CD4-positive, alpha-beta T cell treated with Interleukin-10 for 1 hour (primary cell): ENCODE measurements around the gene DERA.
"Not testable (repeated sequence)": the region's sequence is repeated elsewhere in the genome, so short reads cannot be mapped to it uniquely, and the experiment has no call there.

Source experiments
- DNase-seq: peaks from one replicate; pipeline ENCODE4 v3.0.0-alpha.2; 2020

DERA gene

DNA sequence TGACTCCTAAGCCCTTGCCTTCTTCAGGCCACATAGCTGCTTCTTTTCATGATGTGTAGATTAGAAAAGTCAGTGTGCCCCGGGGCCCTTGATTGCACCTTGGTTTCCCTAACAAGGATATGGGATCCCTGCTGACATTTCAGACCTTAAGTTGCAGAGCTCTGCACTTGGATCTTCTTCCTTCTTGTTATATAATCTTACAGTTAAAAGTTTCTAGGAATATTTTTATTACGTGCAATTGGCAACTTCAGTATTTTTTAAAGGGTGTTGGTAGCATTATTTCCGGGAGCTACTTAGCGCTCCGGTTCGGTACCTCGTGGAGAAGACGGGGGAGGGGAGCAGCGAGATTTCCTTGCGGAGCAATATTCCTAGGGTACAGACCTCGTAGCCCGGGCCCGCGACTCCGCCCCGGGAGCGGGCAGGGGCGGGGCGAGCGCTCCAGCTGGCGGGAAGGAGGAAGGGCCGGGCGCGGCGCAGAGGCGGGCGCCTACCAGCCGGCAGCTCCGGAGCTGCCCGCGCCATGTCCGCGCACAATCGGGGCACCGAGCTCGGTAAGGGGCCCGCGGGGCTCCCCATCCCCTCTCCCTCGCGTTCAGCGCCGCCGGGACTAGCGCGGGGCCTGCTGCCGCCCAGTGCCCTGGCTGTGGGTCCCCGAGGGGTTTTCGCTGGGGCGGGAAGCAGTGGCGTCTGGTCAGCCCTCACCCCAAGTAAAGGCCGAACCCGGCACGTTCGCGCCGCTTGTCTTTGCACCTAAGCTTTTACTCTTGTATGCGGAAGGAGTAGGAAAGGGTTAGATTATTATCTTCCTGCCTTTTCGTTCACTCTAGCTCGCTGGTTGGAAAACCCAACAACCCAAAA, at the start of gene DERA:
TSS of gene DERA (plus strand) at position 469 of the 858 bp plus-strand sequence. CDS start at position 521, 52 bp downstream.
- DNase-seq: peak; percentile 58

DNA sequence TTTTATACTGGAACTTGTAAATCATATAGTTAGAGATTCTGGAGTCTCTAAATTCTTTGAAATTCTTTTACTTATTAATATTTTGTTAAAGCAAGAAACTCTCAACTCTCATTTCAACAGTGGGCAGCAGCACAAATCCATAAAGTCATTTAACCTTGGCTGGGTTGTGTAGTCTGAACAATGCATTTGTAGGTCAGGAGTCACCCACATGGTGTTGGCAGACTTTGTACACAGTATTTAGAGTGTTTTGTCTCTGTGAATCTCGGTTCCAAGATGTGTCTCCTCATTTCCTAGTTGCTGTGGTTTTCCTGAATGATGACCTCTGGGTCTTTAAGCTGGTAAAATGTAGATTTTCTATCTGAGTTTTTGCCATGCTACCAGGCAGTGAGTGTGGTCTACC, 49.7 kb upstream of the DERA start:
- DNase-seq: no peak

DNA sequence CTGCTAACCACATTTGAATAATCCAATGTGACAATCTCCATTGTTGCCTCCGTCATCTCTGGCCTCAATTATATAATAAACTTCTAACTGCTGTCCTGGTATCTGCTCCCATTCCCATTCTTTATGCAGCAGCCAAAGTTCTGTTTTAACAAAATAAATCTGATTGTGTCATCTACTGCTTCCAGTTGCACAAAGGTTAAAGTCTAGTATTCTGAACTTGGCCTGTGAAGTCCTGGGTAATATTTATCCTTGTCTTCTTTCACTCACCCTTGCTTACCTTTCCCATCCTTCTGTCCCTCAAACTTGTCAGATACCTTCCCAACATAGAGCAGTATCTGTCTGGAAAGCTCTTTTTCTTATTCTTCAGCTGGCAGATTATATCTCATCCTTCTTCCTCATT, 48.3 kb upstream of the DERA start:
- no peak for DNase-seq

DNA sequence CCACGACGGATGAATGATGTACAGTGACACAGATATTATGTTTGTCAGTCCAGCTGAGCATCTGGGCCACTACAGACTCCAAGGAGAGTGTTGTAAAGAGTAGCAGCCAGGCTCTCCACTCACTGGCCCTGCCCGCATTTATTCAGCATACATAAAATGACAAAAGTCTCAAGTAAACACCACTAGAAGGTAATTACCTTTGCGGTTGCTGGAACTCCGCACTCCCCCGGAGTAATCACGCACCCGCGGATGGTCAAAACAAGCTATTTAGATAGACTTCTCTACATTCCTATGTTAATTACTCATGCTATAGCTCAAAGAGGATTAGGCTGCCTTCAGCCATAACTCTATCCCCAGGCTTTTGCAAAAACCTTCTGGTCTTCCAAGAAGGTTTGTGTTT, 47.8 kb upstream of the DERA start:
- DNase-seq: no peak

GRCh38 chr12:15863984-15864383, 47.1 kb upstream of the DERA start:
- no peak for DNase-seq

DNA sequence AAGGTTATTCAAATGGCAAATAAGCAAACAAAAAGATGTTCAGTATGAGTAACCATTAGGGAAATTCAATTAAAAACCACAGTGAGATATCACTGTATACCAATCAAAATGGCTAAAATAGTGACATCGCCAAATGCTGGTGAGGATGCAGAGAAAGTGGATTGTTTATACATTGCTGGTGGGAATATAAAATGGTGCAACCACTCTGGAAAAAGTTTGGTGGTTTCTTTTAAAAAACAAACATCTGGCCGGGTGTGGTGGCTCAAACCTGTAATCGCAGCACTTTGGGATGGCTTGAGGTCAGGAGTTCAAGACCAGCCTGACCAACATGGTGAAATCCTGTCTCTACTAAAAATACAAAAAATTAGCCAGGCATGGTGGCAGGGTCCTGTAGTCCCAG, 42.9 kb upstream of the DERA start:
- no peak for DNase-seq

GRCh38 chr12:15873556-15873955, 37.6 kb upstream of the DERA start:
- DNase-seq: no peak

DNA sequence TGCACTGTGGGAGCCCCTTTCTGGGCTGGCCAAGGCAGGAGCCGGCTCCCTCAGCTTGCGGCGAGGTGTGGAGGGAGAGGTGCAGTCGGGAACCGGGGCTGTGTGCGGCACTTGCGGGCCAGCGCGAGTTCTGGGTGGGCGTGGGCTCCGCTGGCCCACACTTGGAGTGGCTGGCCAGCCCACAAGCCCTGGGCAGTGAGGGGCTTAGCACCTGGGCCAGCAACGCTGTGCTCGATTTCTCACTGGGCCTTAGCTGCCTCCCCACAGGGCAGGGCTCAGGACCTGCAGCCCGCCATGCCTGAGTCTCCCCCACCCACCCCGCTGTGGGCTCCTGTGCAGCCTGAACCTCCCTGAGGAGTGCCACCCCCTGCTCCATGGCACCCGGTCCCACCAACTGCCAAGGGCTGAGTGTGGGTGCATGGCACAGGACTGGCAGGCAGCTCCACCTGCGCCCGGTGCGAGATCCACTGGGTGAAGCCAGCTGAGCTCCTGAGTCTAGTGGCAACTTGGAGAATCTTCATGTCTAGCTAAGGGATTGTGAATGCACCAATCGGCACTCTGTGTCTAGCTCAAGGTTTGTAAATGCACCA, 36.5 kb upstream of the DERA start:
- DNase-seq: not testable (repeated sequence)

DNA sequence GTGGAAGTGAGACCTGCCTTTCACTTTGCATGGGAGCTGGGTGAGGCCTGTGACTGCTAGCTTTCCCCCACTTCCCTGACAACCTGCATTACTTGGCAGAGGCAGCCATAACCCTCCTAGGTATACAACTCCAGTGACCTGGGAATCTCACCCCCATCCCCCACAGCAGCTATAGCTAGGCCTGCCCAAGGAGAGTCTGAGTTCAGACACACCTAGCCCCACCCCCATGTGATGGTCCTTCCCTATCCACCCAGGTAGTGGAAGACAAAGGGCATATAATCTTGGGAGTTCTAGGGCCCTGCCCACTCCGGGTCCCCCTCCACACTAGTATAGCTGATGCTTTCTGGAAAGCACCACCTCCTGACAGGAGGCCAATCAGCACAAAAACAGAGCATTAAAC, 35.3 kb upstream of the DERA start:
- DNase-seq: no peak

- no peak for DNase-seq
Measured at GRCh38 chr12:15879413-15879812, 31.7 kb upstream of the DERA start.

GRCh38 chr12:15880721-15881120, 30.4 kb upstream of the DERA start:
- no peak for DNase-seq

- peak; percentile 97 for DNase-seq
Measured at GRCh38 chr12:15882118-15882971, 28.8 kb upstream of the DERA start, which contains the start of gene STRAP. TSS of gene STRAP (plus strand) at chr12:15882387. CDS start at chr12:15882708, 321 bp downstream.

DNA sequence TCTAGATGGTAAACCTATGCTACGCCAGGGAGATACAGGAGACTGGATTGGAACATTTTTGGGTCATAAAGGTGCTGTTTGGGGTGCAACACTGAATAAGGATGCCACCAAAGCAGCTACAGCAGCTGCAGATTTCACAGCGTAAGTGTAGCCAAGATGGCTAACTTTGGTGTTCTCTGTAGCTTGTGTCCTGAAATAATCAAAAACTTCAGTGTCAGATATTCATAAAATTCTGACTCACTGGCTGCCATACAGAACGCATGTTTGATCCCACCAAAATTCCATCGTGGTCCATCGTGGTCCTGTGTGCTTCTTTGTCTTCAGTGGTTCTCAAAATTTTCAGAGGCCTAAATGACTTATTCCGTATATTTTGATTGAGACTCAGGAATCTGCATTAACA, 27.6 kb upstream of the DERA start:
- DNase-seq: no peak

- DNase-seq: no peak
Measured at GRCh38 chr12:15886372-15887042, 24.6 kb upstream of the DERA start.

GRCh38 chr12:15887043-15887817, 23.9 kb upstream of the DERA start:
- DNase-seq: no peak

- DNase-seq: no peak
Measured at GRCh38 chr12:15892645-15893259, 18.4 kb upstream of the DERA start.

GRCh38 chr12:15893260-15893659, 17.9 kb upstream of the DERA start:
- no peak for DNase-seq

- no peak for DNase-seq
Measured at GRCh38 chr12:15896867-15897266, 14.3 kb upstream of the DERA start.

GRCh38 chr12:15897433-15897832, 13.7 kb upstream of the DERA start:
- DNase-seq: no peak

DNA sequence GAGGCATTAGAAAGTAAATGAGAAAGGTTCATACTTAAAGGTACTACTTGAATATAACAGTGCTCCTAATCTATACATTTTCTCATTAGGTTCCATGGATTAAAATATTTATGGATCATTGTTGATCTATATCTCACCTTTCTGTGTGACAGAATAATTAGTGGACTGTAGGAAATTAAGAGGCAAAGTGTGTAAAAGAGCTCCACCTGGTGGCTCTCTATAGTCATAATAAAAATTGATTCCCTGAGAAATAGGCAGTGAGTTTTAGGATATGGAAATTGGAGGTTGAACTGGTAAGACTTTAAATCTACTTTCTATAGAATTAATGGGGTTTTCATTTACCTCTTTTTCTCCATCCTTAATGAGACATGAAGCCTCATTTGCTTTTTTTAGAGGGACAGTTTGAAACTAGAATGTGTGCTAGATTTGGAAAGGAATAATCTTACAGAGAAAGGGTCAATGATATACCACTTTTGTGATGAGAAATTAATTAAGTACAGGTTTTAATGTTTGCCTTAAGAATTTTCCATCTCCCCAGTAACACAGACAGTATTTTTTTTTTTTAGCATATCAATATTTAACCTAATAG, 11.8 kb upstream of the DERA start:
- peak; percentile 57 for DNase-seq

- DNase-seq: no peak
Measured at GRCh38 chr12:15904378-15904920, 6.7 kb upstream of the DERA start.
